Transverse colon (tissue), 4 donors: Measurements from ENCODE around the gene PAK1. TPM values are rescaled to one million over a fixed set of nuclear protein-coding genes. Genes with fewer than 3 reads are reported as not detected.

Experiments used
- DNase-seq: peaks from one replicate; pipeline ENCODE4 v3.0.0-alpha.2; 2019
- H3K27ac ChIP-seq, 4 donors: fragments of 200-600 bp; sonication (generic); 2 replicates each; pipeline ENCODE4 v1.5.1; 2016 to 2018; ENCODE audit warnings: inconsistent platforms in 4 of 4
- H3K27me3 ChIP-seq: fragments of 200-600 bp; sonication (generic); 2 replicates; pipeline ENCODE4 v1.5.1; 2017; ENCODE audit warnings: inconsistent platforms
- H3K36me3 ChIP-seq, 4 donors: fragments of 200-600 bp; sonication (generic); 2 replicates each; pipeline ENCODE4 v1.5.1; 2017 to 2019; ENCODE audit warnings: inconsistent platforms in 4 of 4
- H3K4me1 ChIP-seq, 4 donors: fragments of 200-600 bp; sonication (generic); 2 replicates each; pipeline ENCODE4 v1.5.1; 2017 to 2020; ENCODE audit warnings: inconsistent platforms in 4 of 4
- H3K4me3 ChIP-seq, 4 donors: fragments of 200-600 bp; sonication (generic); 1 replicate in 1 of 4; 2 replicates in 3 of 4; pipeline versions ENCODE4 v1.5.1 to v1.6.1; 2017 to 2019; ENCODE audit warnings: inconsistent platforms in 4 of 4
- H3K9me3 ChIP-seq, 2 donors: fragments of 200-600 bp; sonication (generic); 2 replicates each; pipeline ENCODE4 v1.5.1; 2017 to 2019; ENCODE audit warnings: inconsistent platforms in 2 of 2
- CTCF ChIP-seq, 5 experiments: fragments of 200-600 bp in 3 of 5; fragments of 450-650 bp in 2 of 5; sonication (generic) in 3 of 5; IDR thresholded peaks; 1 replicate in 2 of 5; 2 replicates in 3 of 5; pipeline ENCODE4 v1.5.1; 2016 to 2017; ENCODE audit warnings: antibody characterized with exemption in 5 of 5, inconsistent platforms in 3 of 5, mild to moderate bottlenecking in 2 of 5, moderate library complexity in 1 of 5
- EP300 ChIP-seq: sonication (generic); formaldehyde crosslinking; IDR thresholded peaks from one replicate; pipeline ENCODE4 v1.6.1; 2017; ENCODE audit warnings: antibody characterized with exemption, low read depth
- POLR2A ChIP-seq: fragments of 450-650 bp; IDR thresholded peaks from one replicate; pipeline ENCODE4 v1.6.1; 2016; ENCODE audit warnings: antibody characterized with exemption, mild to moderate bottlenecking, moderate library complexity
- POLR2AphosphoS5 ChIP-seq, 3 donors: sonication (generic); formaldehyde crosslinking; IDR thresholded peaks; one replicate each; pipeline ENCODE4 v1.6.1; 2016; ENCODE audit warnings: antibody characterized with exemption in 3 of 3
- WGBS, 2 donors: methylation state at CpG; one replicate each; pipeline ENCODE4 v1.1.5; 2018; ENCODE audit warnings: low coverage in 1 of 2; 5-methylcytosine and 5-hydroxymethylcytosine counted together
- in situ Hi-C, 4 donors: fragments of 200-750 bp; cut with MboI; loops; one replicate each; pipeline versions ENCODE4 v1.15.0 to v1.15.1; 2017; ENCODE audit warnings: low sequenced_read_pairs in 3 of 4, low pct_ligation_motif_present in 1 of 4, low pct_unique_long_range_greater_than_20kb in 1 of 4
- intact Hi-C: fragments of 100-400 bp; cut with DNase I; formaldehyde crosslinking; loops from one replicate; pipeline ENCODE4 v1.15.1; 2023; ENCODE audit warnings: low total_unique reads
- total RNA-seq, 4 donors: library from RNA; depleted of rRNA; stranded (reverse); fragments of >200 nt; gene quantifications; one replicate each; pipeline ENCODE4 v1.1.0, GENCODE V29; 2016

Gene PAK1
- total RNA-seq, 4 donors from 2014 or later, result 104 to 222 (median 128) TPM

- in situ Hi-C loops, result no loop called here
- no peak overlapping the region for H3K27ac ChIP-seq
- H3K9me3 ChIP-seq, result no peaks in the 10 kb centered on the region
- no peaks in the 10 kb centered on the region for H3K27me3 ChIP-seq
- H3K4me1 ChIP-seq, result peaks cover 5 to 37% (median 16%) of the 10 kb centered on the region in 4 donors
- intact Hi-C loops, result no loop called here
- TF ChIP-seq CTCF (IDR thresholded peaks at IDR 0.05), result no peak
- no peak for TF ChIP-seq EP300
- TF ChIP-seq POLR2A, result no peak
- no peak for TF ChIP-seq POLR2AphosphoS5 (IDR thresholded peaks at IDR 0.05)
- no peak for DNase-seq
- H3K36me3 ChIP-seq, result no peaks in the 10 kb centered on the region
- no peak overlapping the region for H3K4me3 ChIP-seq
These were observed 33.2 kb downstream of the PAK1 start for GRCh38 chr11:77440678-77441077.

- H3K4me3 ChIP-seq, result no peak overlapping the region
- no peak overlapping the region for H3K27ac ChIP-seq
- in situ Hi-C loops (no loop called here), intact Hi-C loops (no loop called here)
- WGBS, 2 donors, result 56 to 86% methylated on average over 1 to 2 of the region's 2 CpGs
- no peaks in the 10 kb centered on the region for H3K9me3 ChIP-seq
- H3K27me3 ChIP-seq, result no peaks in the 10 kb centered on the region
- peaks cover 5 to 27% (median 15%) of the 10 kb centered on the region in 4 donors for H3K4me1 ChIP-seq
- H3K36me3 ChIP-seq, result no peaks in the 10 kb centered on the region
- DNase-seq, result no peak
- TF ChIP-seq CTCF (IDR thresholded peaks at IDR 0.05), result no peak
- no peak for TF ChIP-seq POLR2AphosphoS5 (IDR thresholded peaks at IDR 0.05)
- no peak for TF ChIP-seq POLR2A
- no peak for TF ChIP-seq EP300
These were observed 35.4 kb downstream of the PAK1 start for GRCh38 chr11:77438487-77438886.

- intact Hi-C loops, result loop anchor here (1.0 kb wide), 1 partner anchor 35 kb away; no protein-coding TSS in a partner anchor
- DNase-seq, result no peak
- no peak overlapping the region for H3K4me3 ChIP-seq
- H3K27me3 ChIP-seq, result no peaks in the 10 kb centered on the region
- in situ Hi-C loops, result no loop called here
- TF ChIP-seq CTCF (IDR thresholded peaks at IDR 0.05) (no peak), POLR2A (no peak), POLR2AphosphoS5 (IDR thresholded peaks at IDR 0.05) (no peak), EP300 (no peak)
- WGBS, 2 donors, result 18 to 40% methylated on average over 1 of the region's 1 CpG
- no peaks in the 10 kb centered on the region for H3K9me3 ChIP-seq
- peak overlapping the region in 3 of 4 donors; percentile 36 to 39 (median 37) for H3K27ac ChIP-seq
- H3K4me1 ChIP-seq, result peaks cover 5 to 27% (median 15%) of the 10 kb centered on the region in 4 donors
- H3K36me3 ChIP-seq, result no peaks in the 10 kb centered on the region
These were observed 36.9 kb downstream of the PAK1 start for GRCh38 chr11:77436969-77437368.

GRCh38 chr11:77436506-77436905 is 37.4 kb downstream of the PAK1 start:
- Histone ChIP-seq H3K4me1 (peaks cover 5 to 27% (median 15%) of the 10 kb centered on the region in 4 donors), H3K9me3 (no peaks in the 10 kb centered on the region), H3K4me3 (no peak overlapping the region), H3K27ac (peak overlapping the region in 3 of 4 donors; percentile 36 to 39 (median 37)), H3K36me3 (no peaks in the 10 kb centered on the region), H3K27me3 (no peaks in the 10 kb centered on the region)
- WGBS, 2 donors, result 31% methylated on average over 1 of the region's 1 CpG; no CpG with 5 or more reads in 1 of the 2 donors
- in situ Hi-C loops, result no loop called here
- intact Hi-C loops, result loop anchor here (1.0 kb wide), 1 partner anchor 36 kb away; no protein-coding TSS in a partner anchor
- TF ChIP-seq EP300 (no peak), CTCF (IDR thresholded peaks at IDR 0.05) (no peak)
- no peak for DNase-seq
